Measurements from ENCODE around the gene OST4.

- TF ChIP-seq CTCF (optimal IDR thresholded peaks at IDR 0.05 in 1 of 3, IDR thresholded peaks at IDR 0.05 in 1 of 3, conservative IDR thresholded peaks at IDR 0.05 in 1 of 3; ENCODE audit: extremely low read depth in 1 of 3, insufficient read depth in 2 of 3, low read length in 3 of 3) (no peak), EZH2 (IDR thresholded peaks at IDR 0.05; ENCODE audit: low read length) (no peak)
Measured at GRCh38 chr2:27040282-27040681, 31.2 kb downstream of the OST4 start.
